ENCODE results near the gene MSI2. TPM values are rescaled to one million over a fixed set of nuclear protein-coding genes. Genes with fewer than 3 reads are reported as not detected.

MSI2 gene
- total and polyA plus RNA-seq, 5 donors = 43.9 to 113 (median 107) TPM

DNA sequence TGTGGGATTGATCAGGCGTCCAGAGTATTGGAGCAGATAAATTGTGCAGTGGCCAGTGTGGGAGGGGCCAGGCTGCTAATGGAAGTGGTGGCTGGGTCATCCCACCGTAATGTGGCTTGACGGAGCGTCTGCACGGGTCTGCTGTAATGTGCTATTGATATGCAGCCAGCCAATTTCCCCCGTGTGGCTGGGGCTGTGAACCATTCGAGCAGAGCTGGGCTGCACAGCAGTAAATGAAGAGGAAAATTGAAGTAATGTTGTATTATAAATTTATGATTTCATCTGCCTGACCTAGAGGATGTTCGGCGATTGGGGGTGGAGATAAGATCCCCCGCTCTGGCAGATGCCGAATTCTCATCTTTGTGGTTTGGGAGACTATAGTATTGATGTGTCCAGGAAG is 367.3 kb downstream of the MSI2 start:
- peak overlapping the region; percentile 47 for H3K27ac ChIP-seq (ENCODE audit: low read length)
- WGBS = 87% methylated on average over 11 of the region's 11 CpGs
- intact Hi-C loops (cut with DNase I) = no loop called here

DNA sequence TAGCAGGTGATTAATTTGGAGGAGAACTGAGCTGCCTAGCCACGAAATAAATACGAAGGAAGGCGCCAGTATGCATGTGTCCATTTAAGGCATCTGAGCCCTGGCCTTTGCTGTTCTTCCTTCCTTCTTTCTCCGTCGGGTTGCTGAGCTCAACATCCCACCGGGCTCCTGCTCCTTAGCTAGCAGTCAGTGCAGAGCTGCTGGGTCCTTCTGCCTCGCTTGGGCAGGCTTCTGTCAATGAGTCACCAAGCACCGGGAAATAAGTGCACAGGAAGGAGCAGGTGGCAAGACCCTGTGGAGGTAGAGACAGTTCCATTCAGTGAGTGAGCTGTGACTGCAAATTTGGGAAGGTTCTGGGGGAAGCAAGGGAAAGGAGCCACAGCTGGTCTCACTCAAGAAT is 368.1 kb downstream of the MSI2 start:
- Histone ChIP-seq H3K27me3 (ENCODE audit: control insufficient read depth, insufficient read depth) (no peaks in the 10 kb centered on the region), H3K4me1 (ENCODE audit: control insufficient read depth, insufficient read depth, low read length) (peaks cover 7% of the 10 kb centered on the region), H3K9me3 (ENCODE audit: control insufficient read depth, low read length) (no peaks in the 10 kb centered on the region), H3K4me3 (ENCODE audit: low read length) (no peak overlapping the region), H3K27ac (ENCODE audit: low read length) (no peak overlapping the region)
- no peak for ATAC-seq
- DNase-seq = no peak
- 78% methylated on average over 8 of the region's 8 CpGs for WGBS
- intact Hi-C loops (cut with DNase I) = no loop called here

More for the DNA sequence above, 367.3 kb downstream of the MSI2 start:
- ATAC-seq (no peak), DNase-seq (no peak)
- Histone ChIP-seq H3K4me3 (ENCODE audit: low read length) (no peak overlapping the region), H3K27me3 (ENCODE audit: control insufficient read depth, insufficient read depth) (no peaks in the 10 kb centered on the region), H3K4me1 (ENCODE audit: control insufficient read depth, insufficient read depth, low read length) (peaks cover 7% of the 10 kb centered on the region), H3K9me3 (ENCODE audit: control insufficient read depth, low read length) (no peaks in the 10 kb centered on the region)

GRCh38 chr17:57625511-57625910 is 369.2 kb downstream of the MSI2 start:
- Histone ChIP-seq H3K9me3 (ENCODE audit: control insufficient read depth, low read length) (no peaks in the 10 kb centered on the region), H3K4me1 (ENCODE audit: control insufficient read depth, insufficient read depth, low read length) (peaks cover 7% of the 10 kb centered on the region), H3K27ac (ENCODE audit: low read length) (peak overlapping the region; percentile 62), H3K4me3 (ENCODE audit: low read length) (no peak overlapping the region), H3K27me3 (ENCODE audit: control insufficient read depth, insufficient read depth) (no peaks in the 10 kb centered on the region)
- intact Hi-C loops (cut with DNase I) = no loop called here
- ATAC-seq (no peak), DNase-seq (no peak)
- 54% methylated on average over 1 of the region's 1 CpG for WGBS

- intact Hi-C loops (cut with DNase I) = no loop called here
- 77% methylated on average over 9 of the region's 9 CpGs for WGBS
- Histone ChIP-seq H3K27ac (ENCODE audit: low read length) (peak overlapping the region; percentile 72), H3K9me3 (ENCODE audit: control insufficient read depth, low read length) (no peaks in the 10 kb centered on the region), H3K4me3 (ENCODE audit: low read length) (no peak overlapping the region), H3K27me3 (ENCODE audit: control insufficient read depth, insufficient read depth) (no peaks in the 10 kb centered on the region), H3K4me1 (ENCODE audit: control insufficient read depth, insufficient read depth, low read length) (peaks cover 7% of the 10 kb centered on the region)
- ATAC-seq (peak in 1 of 2 donors; percentile 2), DNase-seq (no peak)
Measured at GRCh38 chr17:57625957-57626356, 369.6 kb downstream of the MSI2 start.

DNA sequence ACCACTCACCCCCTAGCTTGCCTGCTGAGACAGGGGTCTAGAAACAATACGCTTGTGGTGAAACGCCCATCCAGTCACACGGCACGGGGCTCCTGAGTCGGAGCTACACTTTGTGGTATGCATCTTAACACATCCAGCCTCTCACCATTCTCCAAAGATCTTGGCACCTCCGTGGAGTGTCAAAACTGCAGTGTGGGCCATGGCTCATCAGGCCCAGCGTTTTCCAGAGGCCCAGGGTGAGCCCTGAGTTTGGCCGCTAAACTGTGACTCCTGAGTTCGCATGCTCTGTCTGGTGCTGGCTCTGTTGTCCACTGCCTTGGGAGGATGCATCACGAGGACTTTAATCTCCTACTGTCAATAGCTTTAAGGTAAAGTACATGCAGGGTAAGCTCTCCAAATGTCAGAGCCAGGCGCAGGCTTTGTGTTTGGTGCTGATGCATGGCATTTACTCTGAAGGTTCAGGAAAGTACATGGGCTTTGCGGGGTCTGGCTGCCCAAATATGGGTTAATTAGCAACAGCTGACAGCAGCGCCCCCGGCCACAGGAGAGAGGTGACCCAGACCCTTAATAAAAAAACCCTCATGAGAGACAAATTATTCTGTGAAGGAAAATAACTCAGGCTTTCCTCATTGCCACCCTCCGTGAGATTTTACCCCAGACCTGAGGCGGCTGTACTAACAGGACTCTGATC is 370.3 kb downstream of the MSI2 start:
- no peak overlapping the region for H3K4me3 ChIP-seq (ENCODE audit: low read length)
- H3K9me3 ChIP-seq (ENCODE audit: control insufficient read depth, low read length) = no peaks in the 10 kb centered on the region
- intact Hi-C loops (cut with DNase I) = no loop called here
- 80% methylated on average over 16 of the region's 16 CpGs for WGBS
- H3K27me3 ChIP-seq (ENCODE audit: control insufficient read depth, insufficient read depth) = no peaks in the 10 kb centered on the region
- peak overlapping the region; percentile 72 for H3K27ac ChIP-seq (ENCODE audit: low read length)
- H3K4me1 ChIP-seq (ENCODE audit: control insufficient read depth, insufficient read depth, low read length) = peaks cover 7% of the 10 kb centered on the region
- ATAC-seq (peak; percentile 64 to 78), DNase-seq (peak in 1 of 3 donors; percentile 61)

DNA sequence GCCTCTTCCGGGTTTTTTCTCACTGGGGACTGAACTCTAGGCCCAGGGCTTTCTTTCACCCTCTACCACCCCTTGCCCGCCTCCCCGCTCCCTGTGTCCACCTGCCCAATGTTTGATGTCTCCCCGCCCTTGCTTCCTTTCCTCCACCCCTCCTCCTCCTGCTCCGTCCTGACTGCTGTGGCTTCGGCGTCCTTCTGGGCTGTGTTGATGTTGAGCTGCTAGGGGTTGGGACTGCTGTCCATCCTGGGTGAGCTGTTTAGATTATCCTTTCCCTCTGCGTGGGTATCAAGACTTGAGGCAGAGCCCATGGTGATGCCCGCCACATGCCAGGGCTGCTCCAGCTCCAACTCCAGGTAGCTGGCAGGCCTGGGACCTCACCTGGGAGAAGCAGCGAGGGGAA is 371.3 kb downstream of the MSI2 start:
- Histone ChIP-seq H3K27ac (ENCODE audit: low read length) (no peak overlapping the region), H3K4me1 (ENCODE audit: control insufficient read depth, insufficient read depth, low read length) (peaks cover 5% of the 10 kb centered on the region), H3K4me3 (ENCODE audit: low read length) (no peak overlapping the region), H3K9me3 (ENCODE audit: control insufficient read depth, low read length) (no peaks in the 10 kb centered on the region), H3K27me3 (ENCODE audit: control insufficient read depth, insufficient read depth) (no peaks in the 10 kb centered on the region)
- 96% methylated on average over 10 of the region's 10 CpGs for WGBS
- ATAC-seq = no peak
- DNase-seq = no peak
- intact Hi-C loops (cut with DNase I) = no loop called here

DNA sequence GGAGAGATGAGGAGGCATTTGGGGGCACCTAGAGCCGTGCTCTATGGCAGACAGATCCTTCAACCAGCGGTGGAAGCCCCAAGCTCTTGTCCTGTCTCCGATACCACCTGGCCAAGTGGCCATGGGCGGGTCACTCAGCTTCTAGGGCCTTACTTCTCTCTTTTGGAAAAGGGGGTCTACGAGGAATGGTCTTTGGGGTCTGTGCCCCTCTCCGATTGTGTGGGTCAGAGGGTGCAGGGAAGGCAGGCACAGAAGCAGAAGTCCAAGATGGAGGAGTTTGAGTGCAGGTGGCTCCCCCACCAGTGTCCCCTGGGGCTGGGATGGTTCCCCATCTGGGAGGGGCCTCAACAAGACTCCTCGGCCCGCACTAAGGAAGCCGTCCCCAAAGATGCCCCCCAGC is 372.1 kb downstream of the MSI2 start:
- no peak overlapping the region for H3K4me3 ChIP-seq (ENCODE audit: low read length)
- no peaks in the 10 kb centered on the region for H3K9me3 ChIP-seq (ENCODE audit: control insufficient read depth, low read length)
- WGBS = 96% methylated on average over 9 of the region's 9 CpGs
- H3K27ac ChIP-seq (ENCODE audit: low read length) = no peak overlapping the region
- H3K4me1 ChIP-seq (ENCODE audit: control insufficient read depth, insufficient read depth, low read length) = peaks cover 2% of the 10 kb centered on the region
- ATAC-seq (no peak), DNase-seq (no peak)
- intact Hi-C loops (cut with DNase I) = no loop called here
- H3K27me3 ChIP-seq (ENCODE audit: control insufficient read depth, insufficient read depth) = no peaks in the 10 kb centered on the region

- intact Hi-C loops (cut with DNase I) = no loop called here
- DNase-seq (no peak), ATAC-seq (no peak)
- no peaks in the 10 kb centered on the region for H3K4me1 ChIP-seq (ENCODE audit: control insufficient read depth, insufficient read depth, low read length)
- H3K9me3 ChIP-seq (ENCODE audit: control insufficient read depth, low read length) = no peaks in the 10 kb centered on the region
- 87% methylated on average over 8 of the region's 8 CpGs for WGBS
- no peak overlapping the region for H3K27ac ChIP-seq (ENCODE audit: low read length)
- no peaks in the 10 kb centered on the region for H3K27me3 ChIP-seq (ENCODE audit: control insufficient read depth, insufficient read depth)
- H3K4me3 ChIP-seq (ENCODE audit: low read length) = no peak overlapping the region
Measured at GRCh38 chr17:57629470-57629869, 373.1 kb downstream of the MSI2 start.

- ATAC-seq (no peak), DNase-seq (no peak)
- intact Hi-C loops (cut with DNase I) = no loop called here
- Histone ChIP-seq H3K9me3 (ENCODE audit: control insufficient read depth, low read length) (no peaks in the 10 kb centered on the region), H3K4me3 (ENCODE audit: low read length) (no peak overlapping the region), H3K4me1 (ENCODE audit: control insufficient read depth, insufficient read depth, low read length) (no peaks in the 10 kb centered on the region), H3K27me3 (ENCODE audit: control insufficient read depth, insufficient read depth) (no peaks in the 10 kb centered on the region), H3K27ac (ENCODE audit: low read length) (no peak overlapping the region)
- WGBS = 90% methylated on average over 4 of the region's 4 CpGs
Measured at GRCh38 chr17:57629886-57630285, 373.6 kb downstream of the MSI2 start.

- Histone ChIP-seq H3K27ac (ENCODE audit: low read length) (no peak overlapping the region), H3K4me3 (ENCODE audit: low read length) (no peak overlapping the region), H3K4me1 (ENCODE audit: control insufficient read depth, insufficient read depth, low read length) (no peaks in the 10 kb centered on the region), H3K9me3 (ENCODE audit: control insufficient read depth, low read length) (no peaks in the 10 kb centered on the region), H3K27me3 (ENCODE audit: control insufficient read depth, insufficient read depth) (no peaks in the 10 kb centered on the region)
- intact Hi-C loops (cut with DNase I) = no loop called here
- ATAC-seq = no peak
- no peak for DNase-seq
- WGBS = 98% methylated on average over 8 of the region's 8 CpGs
Measured at GRCh38 chr17:57630736-57631135, 374.4 kb downstream of the MSI2 start.

DNA sequence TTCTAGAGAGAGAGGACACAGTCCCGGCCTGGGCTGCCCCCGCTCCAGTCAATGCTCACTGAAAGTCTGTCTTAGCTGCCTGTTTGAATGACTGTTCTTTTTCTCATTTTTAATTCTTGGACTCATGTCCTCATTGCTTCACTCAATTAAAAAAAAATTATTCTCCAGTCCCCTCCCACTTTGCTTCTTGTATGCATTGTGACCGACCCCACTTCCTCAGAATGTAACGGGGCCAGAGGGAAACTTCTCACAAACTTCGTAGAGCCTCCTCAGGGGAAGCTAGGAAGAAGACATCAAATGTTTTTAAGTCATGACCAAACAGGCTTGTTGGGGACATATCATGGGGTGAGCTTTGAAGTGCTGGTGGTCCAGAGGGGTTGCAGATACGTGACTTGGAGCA is 375.5 kb downstream of the MSI2 start:
- WGBS = 87% methylated on average over 6 of the region's 6 CpGs
- no peaks in the 10 kb centered on the region for H3K9me3 ChIP-seq (ENCODE audit: control insufficient read depth, low read length)
- intact Hi-C loops (cut with DNase I) = no loop called here
- H3K27ac ChIP-seq (ENCODE audit: low read length) = no peak overlapping the region
- ATAC-seq (no peak), DNase-seq (no peak)
- H3K4me1 ChIP-seq (ENCODE audit: control insufficient read depth, insufficient read depth, low read length) = no peaks in the 10 kb centered on the region
- no peaks in the 10 kb centered on the region for H3K27me3 ChIP-seq (ENCODE audit: control insufficient read depth, insufficient read depth)
- H3K4me3 ChIP-seq (ENCODE audit: low read length) = no peak overlapping the region

GRCh38 chr17:57632294-57632693 is 376.0 kb downstream of the MSI2 start:
- Histone ChIP-seq H3K4me3 (ENCODE audit: low read length) (no peak overlapping the region), H3K27ac (ENCODE audit: low read length) (no peak overlapping the region), H3K27me3 (ENCODE audit: control insufficient read depth, insufficient read depth) (no peaks in the 10 kb centered on the region), H3K9me3 (ENCODE audit: control insufficient read depth, low read length) (no peaks in the 10 kb centered on the region), H3K4me1 (ENCODE audit: control insufficient read depth, insufficient read depth, low read length) (no peaks in the 10 kb centered on the region)
- ATAC-seq (no peak), DNase-seq (no peak)
- 91% methylated on average over 5 of the region's 5 CpGs for WGBS
- intact Hi-C loops (cut with DNase I) = no loop called here
